Measurements from ENCODE around the gene PTPN11. TPM values are rescaled to one million over a fixed set of nuclear protein-coding genes. Genes with fewer than 3 reads are reported as not detected.

Gene PTPN11
- polyA plus RNA-seq, 1 of the 3 experiments (the other 2 are of a cell fraction): 48.3 TPM

DNA sequence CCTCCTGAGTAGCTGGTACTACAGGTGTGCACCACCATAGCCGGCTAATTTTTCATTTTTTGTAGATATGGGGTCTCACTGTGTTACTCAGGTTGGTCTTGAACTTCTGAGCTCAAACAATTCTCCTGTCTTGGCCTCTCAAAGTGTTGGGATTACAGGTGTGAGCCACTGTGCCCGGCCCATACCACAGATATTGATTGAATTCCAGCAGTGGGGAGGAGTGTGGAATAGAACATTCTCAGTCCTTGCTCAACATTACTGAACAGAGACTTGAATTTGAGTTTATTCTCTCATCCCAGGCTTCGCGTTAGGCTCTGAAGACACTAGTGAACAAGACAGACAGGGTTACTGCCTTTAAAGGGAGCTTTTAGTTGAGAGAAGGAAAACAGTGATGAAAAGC is 39.6 kb downstream of the PTPN11 start:
- 90% methylated on average over 4 of the region's 4 CpGs for WGBS (ENCODE audit: low lambda C conversion rate)
- Histone ChIP-seq H3K4me3 (ENCODE audit: low read depth in 2 of 2, low read length in 1 of 2) (no peak overlapping the region), H3K9me2 (no peaks in the 10 kb centered on the region), H3K79me2 (ENCODE audit: insufficient read depth) (peaks cover 13% of the 10 kb centered on the region; the same call in 1 of the 2 replicates), H3K9me3 (no peaks in the 10 kb centered on the region), H2AFZ (ENCODE audit: low read depth) (no peak overlapping the region), H3K27ac (ENCODE audit: low read depth in 2 of 2, low read length in 1 of 2) (no peak overlapping the region), H3K4me2 (no peak overlapping the region), H3K4me1 (ENCODE audit: control insufficient read depth in 1 of 2, insufficient read depth in 2 of 2, low read depth in 1 of 2, low read length in 1 of 2) (no peaks in the 10 kb centered on the region), H4K20me1 (ENCODE audit: insufficient read depth) (no peaks in the 10 kb centered on the region), H3K27me3 (ENCODE audit: insufficient read depth) (no peaks in the 10 kb centered on the region), H3F3A (replicated peaks; ENCODE audit: insufficient read depth) (no peaks in the 10 kb centered on the region), H3K36me3 (replicated peaks in 1 of 2; ENCODE audit: control insufficient read depth in 1 of 2, insufficient read depth in 2 of 2, low read length in 1 of 2) (peaks cover 21 to 48% of the 10 kb centered on the region in 2 experiments), H3K9ac (no peak overlapping the region)
- ChIA-PET CTCF (interaction anchor here (0.5 to 1.6 kb wide), 4 partner anchors 14 to 641 kb away, joined by 3 read pairs; no protein-coding TSS in a partner anchor), POLR2A (no interaction called here)
- no peak for DNase-seq
- TF ChIP-seq TCF12 (IDR thresholded peaks at IDR 0.05) (no peak), RCOR1 (IDR thresholded peaks at IDR 0.05; ENCODE audit: low read length) (no peak), FOSL2 (IDR thresholded peaks at IDR 0.05; ENCODE audit: borderline replicate concordance, low read depth) (no peak), TEAD4 (IDR thresholded peaks at IDR 0.05; ENCODE audit: borderline replicate concordance, insufficient read depth) (no peak), NRF1 (IDR thresholded peaks at IDR 0.05; ENCODE audit: low read depth, low read length) (no peak)
- TF ChIP-seq, protein P1, sequence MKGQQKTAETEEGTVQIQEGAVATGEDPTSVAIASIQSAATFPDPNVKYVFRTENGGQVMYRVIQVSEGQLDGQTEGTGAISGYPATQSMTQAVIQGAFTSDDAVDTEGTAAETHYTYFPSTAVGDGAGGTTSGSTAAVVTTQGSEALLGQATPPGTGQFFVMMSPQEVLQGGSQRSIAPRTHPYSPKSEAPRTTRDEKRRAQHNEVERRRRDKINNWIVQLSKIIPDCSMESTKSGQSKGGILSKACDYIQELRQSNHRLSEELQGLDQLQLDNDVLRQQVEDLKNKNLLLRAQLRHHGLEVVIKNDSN (IDR thresholded peaks at IDR 0.05; ENCODE audit: borderline replicate concordance, low read depth): no peak

DNA sequence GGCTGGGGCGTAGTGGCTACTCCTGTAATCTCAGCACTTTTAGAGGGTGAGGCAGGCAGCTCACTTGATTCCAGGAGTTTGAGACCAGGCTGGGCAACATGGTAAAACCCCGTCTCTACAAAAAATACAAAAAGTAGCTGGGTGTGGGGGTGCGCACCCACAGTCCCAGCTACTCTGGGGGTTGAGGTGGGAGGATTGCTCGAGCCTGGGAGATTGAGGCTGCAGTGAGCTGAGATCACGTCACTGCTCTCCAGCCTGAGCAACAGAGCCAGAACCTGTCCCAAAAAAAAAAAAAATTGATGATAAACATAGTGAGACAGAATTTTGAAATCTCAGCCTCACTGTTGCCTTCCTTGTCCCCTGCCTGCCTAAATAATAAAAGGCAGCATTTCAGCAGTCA is 40.0 kb downstream of the PTPN11 start:
- no peaks in the 10 kb centered on the region for H3K9me2 ChIP-seq
- H3K9ac ChIP-seq: no peak overlapping the region
- ChIA-PET CTCF (interaction anchor here (0.5 to 1.6 kb wide), 4 partner anchors 14 to 640 kb away, joined by 3 read pairs; no protein-coding TSS in a partner anchor), POLR2A (no interaction called here)
- 98% methylated on average over 5 of the region's 5 CpGs for WGBS (ENCODE audit: low lambda C conversion rate)
- H3K27ac ChIP-seq (ENCODE audit: low read depth in 2 of 2, low read length in 1 of 2): no peak overlapping the region
- TF ChIP-seq EZH2phosphoT487 (IDR thresholded peaks at IDR 0.05; ENCODE audit: borderline replicate concordance, low read depth): no peak
- no peak for TF ChIP-seq RXRA (IDR thresholded peaks at IDR 0.05; ENCODE audit: borderline replicate concordance, low read depth)
- H4K20me1 ChIP-seq (ENCODE audit: insufficient read depth): no peaks in the 10 kb centered on the region
- no peaks in the 10 kb centered on the region for H3K4me1 ChIP-seq (ENCODE audit: control insufficient read depth in 1 of 2, insufficient read depth in 2 of 2, low read depth in 1 of 2, low read length in 1 of 2)
- H3K4me2 ChIP-seq: no peak overlapping the region
- no peaks in the 10 kb centered on the region for H3K27me3 ChIP-seq (ENCODE audit: insufficient read depth)
- no peak overlapping the region for H2AFZ ChIP-seq (ENCODE audit: low read depth)
- H3K9me3 ChIP-seq: no peaks in the 10 kb centered on the region
- H3K36me3 ChIP-seq (replicated peaks in 1 of 2; ENCODE audit: control insufficient read depth in 1 of 2, insufficient read depth in 2 of 2, low read length in 1 of 2): peaks cover 19 to 52% of the 10 kb centered on the region in 2 experiments
- H3K79me2 ChIP-seq (ENCODE audit: insufficient read depth): peaks cover 13% of the 10 kb centered on the region; the same call in 1 of the 2 replicates
- H3F3A ChIP-seq (replicated peaks; ENCODE audit: insufficient read depth): no peaks in the 10 kb centered on the region
- no peak overlapping the region for H3K4me3 ChIP-seq (ENCODE audit: low read depth in 2 of 2, low read length in 1 of 2)
- no peak for DNase-seq

DNA sequence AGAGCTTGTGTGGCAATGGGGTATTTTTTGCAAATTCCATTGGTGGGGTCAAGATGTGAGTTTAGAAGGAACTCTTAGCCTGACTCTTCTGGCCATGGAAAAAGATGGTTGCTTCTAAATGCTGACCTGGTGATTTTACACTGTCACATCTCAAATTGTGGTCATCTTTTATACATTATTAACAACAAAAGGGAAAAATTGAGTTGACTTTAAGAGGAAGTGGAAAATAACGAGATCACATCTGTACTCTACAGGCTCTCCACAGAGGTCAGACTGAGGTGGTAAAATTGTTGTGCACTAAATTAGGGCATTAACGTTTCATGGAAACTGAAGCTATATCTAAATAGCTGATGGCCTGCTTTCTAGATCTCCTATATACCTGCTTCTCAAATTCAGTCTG is 44.7 kb downstream of the PTPN11 start:
- TF ChIP-seq, protein P2, sequence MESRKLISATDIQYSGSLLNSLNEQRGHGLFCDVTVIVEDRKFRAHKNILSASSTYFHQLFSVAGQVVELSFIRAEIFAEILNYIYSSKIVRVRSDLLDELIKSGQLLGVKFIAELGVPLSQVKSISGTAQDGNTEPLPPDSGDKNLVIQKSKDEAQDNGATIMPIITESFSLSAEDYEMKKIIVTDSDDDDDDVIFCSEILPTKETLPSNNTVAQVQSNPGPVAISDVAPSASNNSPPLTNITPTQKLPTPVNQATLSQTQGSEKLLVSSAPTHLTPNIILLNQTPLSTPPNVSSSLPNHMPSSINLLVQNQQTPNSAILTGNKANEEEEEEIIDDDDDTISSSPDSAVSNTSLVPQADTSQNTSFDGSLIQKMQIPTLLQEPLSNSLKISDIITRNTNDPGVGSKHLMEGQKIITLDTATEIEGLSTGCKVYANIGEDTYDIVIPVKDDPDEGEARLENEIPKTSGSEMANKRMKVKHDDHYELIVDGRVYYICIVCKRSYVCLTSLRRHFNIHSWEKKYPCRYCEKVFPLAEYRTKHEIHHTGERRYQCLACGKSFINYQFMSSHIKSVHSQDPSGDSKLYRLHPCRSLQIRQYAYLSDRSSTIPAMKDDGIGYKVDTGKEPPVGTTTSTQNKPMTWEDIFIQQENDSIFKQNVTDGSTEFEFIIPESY (IDR thresholded peaks at IDR 0.05; ENCODE audit: borderline replicate concordance, low read depth): no peak
- TF ChIP-seq TCF12 (IDR thresholded peaks at IDR 0.05) (no peak), JUND (IDR thresholded peaks at IDR 0.05) (no peak), SIN3A (IDR thresholded peaks at IDR 0.05; ENCODE audit: borderline replicate concordance, low read depth, low read length) (no peak), FOXJ3 (CRISPR knock-in tag; IDR thresholded peaks at IDR 0.05) (no peak), RCOR1 (IDR thresholded peaks at IDR 0.05; ENCODE audit: low read length) (no peak), CHD2 (IDR thresholded peaks at IDR 0.05; ENCODE audit: low read length, partially characterized antibody) (no peak), NFIC (IDR thresholded peaks at IDR 0.05; ENCODE audit: borderline replicate concordance) (no peak), POLR2AphosphoS5 (IDR thresholded peaks at IDR 0.05; ENCODE audit: low read depth, low read length) (no peak), EZH2phosphoT487 (IDR thresholded peaks at IDR 0.05; ENCODE audit: borderline replicate concordance, low read depth) (no peak)
- TF ChIP-seq, protein P3, sequence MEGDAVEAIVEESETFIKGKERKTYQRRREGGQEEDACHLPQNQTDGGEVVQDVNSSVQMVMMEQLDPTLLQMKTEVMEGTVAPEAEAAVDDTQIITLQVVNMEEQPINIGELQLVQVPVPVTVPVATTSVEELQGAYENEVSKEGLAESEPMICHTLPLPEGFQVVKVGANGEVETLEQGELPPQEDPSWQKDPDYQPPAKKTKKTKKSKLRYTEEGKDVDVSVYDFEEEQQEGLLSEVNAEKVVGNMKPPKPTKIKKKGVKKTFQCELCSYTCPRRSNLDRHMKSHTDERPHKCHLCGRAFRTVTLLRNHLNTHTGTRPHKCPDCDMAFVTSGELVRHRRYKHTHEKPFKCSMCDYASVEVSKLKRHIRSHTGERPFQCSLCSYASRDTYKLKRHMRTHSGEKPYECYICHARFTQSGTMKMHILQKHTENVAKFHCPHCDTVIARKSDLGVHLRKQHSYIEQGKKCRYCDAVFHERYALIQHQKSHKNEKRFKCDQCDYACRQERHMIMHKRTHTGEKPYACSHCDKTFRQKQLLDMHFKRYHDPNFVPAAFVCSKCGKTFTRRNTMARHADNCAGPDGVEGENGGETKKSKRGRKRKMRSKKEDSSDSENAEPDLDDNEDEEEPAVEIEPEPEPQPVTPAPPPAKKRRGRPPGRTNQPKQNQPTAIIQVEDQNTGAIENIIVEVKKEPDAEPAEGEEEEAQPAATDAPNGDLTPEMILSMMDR (IDR thresholded peaks at IDR 0.05): no peak
- H3K4me2 ChIP-seq: no peak overlapping the region
- no peak overlapping the region for H3K9ac ChIP-seq
- no peaks in the 10 kb centered on the region for H3K9me2 ChIP-seq
- H3K4me1 ChIP-seq (ENCODE audit: control insufficient read depth in 1 of 2, insufficient read depth in 2 of 2, low read depth in 1 of 2, low read length in 1 of 2): peaks cover 0 to 2% of the 10 kb centered on the region in 2 experiments; a peak in 1 of 4 replicates
- no peak for DNase-seq
- H3K9me3 ChIP-seq: no peaks in the 10 kb centered on the region
- ChIA-PET POLR2A (no interaction called here), CTCF (interaction anchor here (0.8 to 1.6 kb wide), 2 partner anchors 9 to 182 kb away, joined by 4 to 7 read pairs; no protein-coding TSS in a partner anchor)
- 93% methylated on average over 2 of the region's 2 CpGs for WGBS (ENCODE audit: low lambda C conversion rate)
- H4K20me1 ChIP-seq (ENCODE audit: insufficient read depth): no peaks in the 10 kb centered on the region
- H3K36me3 ChIP-seq (replicated peaks in 1 of 2; ENCODE audit: control insufficient read depth in 1 of 2, insufficient read depth in 2 of 2, low read length in 1 of 2): peaks cover 0 to 23% of the 10 kb centered on the region in 2 experiments
- no peaks in the 10 kb centered on the region for H3F3A ChIP-seq (replicated peaks; ENCODE audit: insufficient read depth)
- H2AFZ ChIP-seq (ENCODE audit: low read depth): no peak overlapping the region
- no peaks in the 10 kb centered on the region for H3K27me3 ChIP-seq (ENCODE audit: insufficient read depth)
- H3K4me3 ChIP-seq (ENCODE audit: low read depth in 2 of 2, low read length in 1 of 2): no peak overlapping the region
- peaks cover 8% of the 10 kb centered on the region; the same call in 1 of the 2 replicates for H3K79me2 ChIP-seq (ENCODE audit: insufficient read depth)
- H3K27ac ChIP-seq (ENCODE audit: low read depth in 2 of 2, low read length in 1 of 2): no peak overlapping the region

Measured in SK-N-SH (cell line).